D721Med (cell line): Measurements from ENCODE around the gene C12orf50.

ENCODE experiments used
- DNase-seq: peaks from one replicate; pipeline ENCODE4 v3.0.0; 2011; ENCODE audit warnings: low spot score; ENCODE audit not compliant: insufficient read length
- FAIRE-seq: peaks from 2 replicates; lab custom pipeline; 2011; peaks lifted over from hg19 to GRCh38; lab: Jason Lieb, UNC
- CTCF ChIP-seq: IDR thresholded peaks from 2 replicates; pipeline ENCODE4 v1.5.1; 2012; ENCODE audit warnings: mild to moderate bottlenecking, control low read depth; ENCODE audit not compliant: insufficient read depth; ENCODE audit errors: missing control alignments

Gene C12orf50

GRCh38 chr12:87991483-87991882 is 37.7 kb downstream of the C12orf50 start:
- TF ChIP-seq CTCF = no peak
- no peak for FAIRE-seq
- DNase-seq = no peak

- DNase-seq (no peak), FAIRE-seq (no peak)
- TF ChIP-seq CTCF = no peak
Observed at GRCh38 chr12:87988534-87988933, 40.7 kb downstream of the C12orf50 start.

- TF ChIP-seq CTCF = no peak
- FAIRE-seq = no peak
Observed at GRCh38 chr12:87985069-87985675, 44.0 kb downstream of the C12orf50 start.

GRCh38 chr12:87982208-87982607 is 47.0 kb downstream of the C12orf50 start:
- DNase-seq = no peak
- TF ChIP-seq CTCF = no peak
- no peak for FAIRE-seq

More at GRCh38 chr12:87985069-87985675, 44.0 kb downstream of the C12orf50 start:
- no peak for DNase-seq

DNA sequence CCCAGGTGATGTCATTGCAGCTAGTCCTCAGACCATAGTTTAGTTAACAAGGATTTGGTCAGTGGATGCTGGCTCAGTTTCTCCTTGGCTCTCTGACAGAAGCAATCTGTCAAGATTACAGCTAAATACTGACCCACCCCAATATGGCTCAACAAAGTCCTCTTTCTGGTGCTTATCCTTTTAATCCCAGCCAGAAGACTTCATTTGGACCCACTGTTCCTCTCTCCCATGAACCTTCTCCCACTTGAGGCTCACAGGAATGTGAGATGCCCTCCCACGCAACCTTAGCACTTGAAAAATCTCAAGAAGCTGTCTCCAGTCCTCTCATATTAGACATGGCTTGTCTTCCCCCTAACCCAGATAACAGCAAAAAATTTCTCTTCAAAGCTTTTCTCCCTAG is 47.7 kb downstream of the C12orf50 start:
- FAIRE-seq = no peak
- DNase-seq = no peak
- TF ChIP-seq CTCF = no peak

DNA sequence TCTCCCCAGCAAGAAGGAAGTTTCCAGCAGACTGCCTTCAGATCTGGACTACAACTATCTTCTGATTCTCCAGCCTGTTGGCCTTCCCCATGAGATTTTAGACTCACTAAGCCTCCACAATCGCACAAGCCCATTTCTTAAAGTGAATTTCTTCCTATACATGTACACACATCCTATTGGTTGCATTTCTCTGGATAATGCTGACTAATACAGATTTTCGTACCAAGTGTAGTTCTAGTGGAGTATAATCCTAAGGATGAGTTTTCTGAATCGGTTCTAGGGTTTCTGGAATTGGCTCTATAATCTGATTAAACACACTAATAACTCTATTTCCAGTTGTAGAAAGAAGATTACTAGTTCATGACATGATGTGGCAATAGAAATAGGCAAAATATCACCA is 53.3 kb downstream of the C12orf50 start:
- no peak for TF ChIP-seq CTCF
- FAIRE-seq (no peak), DNase-seq (no peak)

DNA sequence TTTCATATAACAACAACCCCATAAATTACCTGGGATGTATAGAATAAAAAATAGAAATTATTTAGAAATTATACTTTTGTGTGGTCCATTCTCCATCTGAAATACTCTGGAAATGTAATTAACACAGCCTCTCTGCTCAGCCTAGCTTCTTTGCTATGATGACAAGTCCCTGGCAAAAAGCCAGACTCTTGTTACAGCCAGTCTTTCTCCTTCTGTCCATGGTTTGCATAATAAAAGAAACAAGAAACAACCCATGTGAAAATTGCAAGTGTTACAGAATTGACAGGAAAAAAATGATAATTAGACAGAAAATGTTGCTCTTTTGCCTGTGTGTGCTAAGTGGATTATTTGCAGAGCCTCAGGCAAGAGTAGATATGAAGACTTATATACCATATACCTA is 61.3 kb downstream of the C12orf50 start:
- DNase-seq = no peak

More for the DNA sequence above, 61.3 kb downstream of the C12orf50 start:
- no peak for TF ChIP-seq CTCF
- no peak for FAIRE-seq
